Osteoblast (primary cell): ENCODE measurements around the gene RBM20. TPM values are rescaled to one million over a fixed set of nuclear protein-coding genes. Genes with fewer than 3 reads are reported as not detected.

Experiments
- DNase-seq: peaks from one replicate; pipeline ENCODE4 v3.0.0; 2011; ENCODE audit warnings: low spot score, mixed read lengths; ENCODE audit not compliant: insufficient read length; ENCODE audit errors: missing footprints
- H2AFZ ChIP-seq: 2 replicates; pipeline ENCODE4 v1.6.0; 2011; ENCODE audit warnings: mild to moderate bottlenecking, low read length
- H3K27ac ChIP-seq: 2 replicates; pipeline ENCODE4 v1.5.1; 2011; ENCODE audit warnings: mild to moderate bottlenecking, low read depth, low read length, moderate library complexity
- H3K27me3 ChIP-seq: 2 replicates; pipeline ENCODE4 v1.6.0; 2012; ENCODE audit warnings: mild to moderate bottlenecking, control low read depth, inconsistent platforms, low read length, moderate library complexity; ENCODE audit not compliant: insufficient read depth
- H3K36me3 ChIP-seq: 2 replicates; pipeline ENCODE4 v1.5.1; 2011; ENCODE audit warnings: mild to moderate bottlenecking, low read length, control low read depth, moderate library complexity; ENCODE audit not compliant: insufficient read depth
- H3K4me1 ChIP-seq: 2 replicates; pipeline ENCODE4 v1.5.1; 2011; ENCODE audit warnings: mild to moderate bottlenecking, low read length, control low read depth, moderate library complexity; ENCODE audit not compliant: insufficient read depth
- H3K4me2 ChIP-seq: 2 replicates; pipeline ENCODE4 v1.6.0; 2011; ENCODE audit warnings: mild to moderate bottlenecking, low read length; ENCODE audit not compliant: insufficient read depth
- H3K4me3 ChIP-seq: fragments of 200-600 bp; sonication (generic); 3 replicates; pipeline ENCODE4 v1.5.1; 2012; ENCODE audit warnings: mild to moderate bottlenecking, low read length, inconsistent platforms; ENCODE audit not compliant: insufficient read depth
- H3K79me2 ChIP-seq: 2 replicates; pipeline ENCODE4 v1.6.0; 2012; ENCODE audit warnings: mild to moderate bottlenecking, low read length, control low read depth, inconsistent platforms; ENCODE audit not compliant: insufficient read depth
- H3K9me3 ChIP-seq: 2 replicates; pipeline ENCODE4 v1.5.1; 2011; ENCODE audit warnings: low read depth, low read length, control low read depth
- H4K20me1 ChIP-seq: 2 replicates; pipeline ENCODE4 v1.6.0; 2012; ENCODE audit warnings: mild to moderate bottlenecking, low read length, control low read depth; ENCODE audit not compliant: insufficient read depth
- CTCF ChIP-seq: IDR thresholded peaks from 2 replicates; pipeline ENCODE4 v1.5.1; 2011; ENCODE audit warnings: mild to moderate bottlenecking, low read depth, low read length, moderate library complexity; ENCODE audit errors: extremely low read depth
- total RNA-seq: library from RNA; depleted of rRNA; stranded (reverse); fragments of >200 nt; gene quantifications from 2 replicates; pipeline ENCODE4 v1.2.3, GENCODE V29; 2012

The RBM20 gene
- total RNA-seq, 1 donor: not detected

GRCh38 chr10:110870823-110871297 lies 226.7 kb downstream of the RBM20 start:
- peak overlapping the region; percentile 97 for H2AFZ ChIP-seq
- no peak for DNase-seq

GRCh38 chr10:110871298-110872084 lies 227.4 kb downstream of the RBM20 start, which contains the start of gene PDCD4:
TSS of gene PDCD4 (plus strand) at chr10:110871928. CDS start at chr10:110876028, 4,100 bp downstream.
- peak within 1 kb of the TSS; percentile 95 for H3K27ac ChIP-seq

More at GRCh38 chr10:110870823-110871297, 226.7 kb downstream of the RBM20 start:
- H3K9me3 ChIP-seq: no peaks in the 10 kb centered on the region
- peaks cover 27% of the 10 kb centered on the region for H3K4me1 ChIP-seq
- peaks cover 38% of the 10 kb centered on the region for H3K79me2 ChIP-seq
- peak overlapping the region; percentile 96 for H3K4me2 ChIP-seq
- H3K27me3 ChIP-seq: no peaks in the 10 kb centered on the region
- no peaks in the 10 kb centered on the region for H3K36me3 ChIP-seq
- H3K4me3 ChIP-seq: peak overlapping the region; percentile 88
- H3K27ac ChIP-seq: peak overlapping the region; percentile 95
- no peaks in the 10 kb centered on the region for H4K20me1 ChIP-seq
- no peak for TF ChIP-seq CTCF

DNA sequence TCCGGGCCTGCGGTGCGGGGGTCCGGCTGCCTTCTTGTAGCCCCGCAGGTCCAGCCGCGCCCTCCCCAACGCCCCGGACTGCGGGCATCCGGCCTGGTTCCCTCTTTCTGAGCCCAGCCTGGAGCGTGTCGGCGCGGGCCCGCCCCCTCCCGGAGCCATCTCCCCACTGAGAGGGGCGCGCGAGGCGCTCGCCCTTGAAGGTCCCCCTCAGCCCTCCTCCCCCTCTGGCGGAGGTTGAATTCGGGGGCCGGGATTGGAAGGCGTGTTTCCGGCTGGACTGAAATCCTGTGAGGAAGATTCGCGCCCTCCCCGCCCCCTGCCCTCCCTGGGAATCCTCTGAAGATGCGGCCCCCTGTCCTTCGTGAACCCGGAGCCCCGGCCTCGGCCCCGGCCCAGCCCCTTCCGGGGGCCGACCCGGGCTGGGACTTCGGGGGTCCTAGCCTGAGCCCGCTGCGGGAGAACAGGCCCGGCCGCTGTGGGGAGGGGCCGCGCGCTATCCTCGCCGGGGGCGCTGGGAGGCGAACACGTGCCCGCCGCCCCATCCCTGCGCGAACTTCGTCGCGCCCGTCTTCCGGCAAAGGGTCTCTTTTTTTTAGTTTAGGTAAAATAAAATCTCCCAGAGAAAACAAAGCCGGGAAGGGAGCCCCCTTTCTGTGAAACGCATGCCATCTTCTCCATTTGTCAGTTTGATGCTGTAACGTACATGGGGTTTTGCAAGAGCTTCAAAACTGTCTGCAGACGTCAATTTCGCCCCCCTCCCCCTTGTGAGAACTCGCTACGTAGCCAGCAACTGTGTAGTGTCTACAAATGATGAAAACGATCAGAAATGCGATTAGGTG lies 228.2 kb downstream of the RBM20 start:
- Histone ChIP-seq H3K9me3 (no peaks in the 10 kb centered on the region), H3K27me3 (no peaks in the 10 kb centered on the region), H2AFZ (no peak overlapping the region), H3K36me3 (no peaks in the 10 kb centered on the region), H3K4me2 (peak overlapping the region; percentile 82), H3K27ac (peak overlapping the region; percentile 95), H4K20me1 (no peaks in the 10 kb centered on the region), H3K4me3 (peak overlapping the region; percentile 88), H3K4me1 (peaks cover 24% of the 10 kb centered on the region), H3K79me2 (peaks cover 50% of the 10 kb centered on the region)
- TF ChIP-seq CTCF: peak; percentile 24
- DNase-seq: peak; percentile 78

More at GRCh38 chr10:110871298-110872084, 227.4 kb downstream of the RBM20 start, which contains the start of gene PDCD4:
- H3K4me3 ChIP-seq: peak within 1 kb of the TSS; percentile 88
- H3K4me1 ChIP-seq: peaks cover 24% of the 10 kb centered on the region
- H3K36me3 ChIP-seq: no peaks in the 10 kb centered on the region
- peaks cover 44% of the 10 kb centered on the region for H3K79me2 ChIP-seq
- H4K20me1 ChIP-seq: no peaks in the 10 kb centered on the region
- no peaks in the 10 kb centered on the region for H3K27me3 ChIP-seq
- H2AFZ ChIP-seq: peak within 1 kb of the TSS; percentile 97
- H3K9me3 ChIP-seq: no peaks in the 10 kb centered on the region
- peak within 1 kb of the TSS; percentile 96 for H3K4me2 ChIP-seq
- no peak for TF ChIP-seq CTCF
- DNase-seq: peak; percentile 95
